ENCODE measurements around the gene PARD3B.

Gene PARD3B

GRCh38 chr2:205133544-205133943 lies 588.3 kb downstream of the PARD3B start:
- no peaks in the 10 kb centered on the region for H3K4me1 ChIP-seq (ENCODE audit: control insufficient read depth, insufficient read depth, low read length)
- H3K4me2 ChIP-seq (ENCODE audit: low read length): no peak overlapping the region
- no peaks in the 10 kb centered on the region for H3K9me3 ChIP-seq (replicated peaks; ENCODE audit: low read length)
- no peaks in the 10 kb centered on the region for H3K36me3 ChIP-seq (ENCODE audit: insufficient read depth, low read length)
- H3K27me3 ChIP-seq (ENCODE audit: control insufficient read depth, insufficient read depth, low read length): no peaks in the 10 kb centered on the region
- no peak overlapping the region for H3K9ac ChIP-seq (ENCODE audit: low read depth, low read length)
- H3K4me3 ChIP-seq (ENCODE audit: low read length): no peak overlapping the region

DNA sequence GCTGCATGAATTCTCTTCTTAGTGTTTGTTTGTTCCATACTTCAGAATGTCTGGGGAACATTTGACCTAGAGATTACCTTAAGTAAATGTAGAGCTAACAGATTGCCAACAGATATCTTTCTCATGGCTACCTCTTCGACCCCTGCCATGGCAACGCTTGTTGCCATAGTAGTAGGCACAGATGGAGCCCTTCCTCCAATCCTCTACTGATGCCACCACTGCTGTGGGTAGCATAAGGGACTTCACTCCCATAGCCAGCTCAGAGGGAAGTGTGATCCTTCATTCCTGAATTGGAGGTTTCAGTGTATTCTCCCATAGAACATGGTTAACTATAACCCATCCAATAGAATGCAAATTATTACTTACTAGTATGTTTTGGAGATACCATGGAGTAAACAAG lies 593.5 kb downstream of the PARD3B start:
- no peak overlapping the region for H3K4me3 ChIP-seq (ENCODE audit: low read length)
- H3K9me3 ChIP-seq (replicated peaks; ENCODE audit: low read length): no peaks in the 10 kb centered on the region
- no peak overlapping the region for H3K4me2 ChIP-seq (ENCODE audit: low read length)
- H3K9ac ChIP-seq (ENCODE audit: low read depth, low read length): no peak overlapping the region
- H3K27me3 ChIP-seq (ENCODE audit: control insufficient read depth, insufficient read depth, low read length): no peaks in the 10 kb centered on the region
- peaks cover 5% of the 10 kb centered on the region for H3K4me1 ChIP-seq (ENCODE audit: control insufficient read depth, insufficient read depth, low read length)
- H3K36me3 ChIP-seq (ENCODE audit: insufficient read depth, low read length): no peaks in the 10 kb centered on the region

GRCh38 chr2:205139822-205140463 lies 594.7 kb downstream of the PARD3B start:
- H3K9ac ChIP-seq (ENCODE audit: low read depth, low read length): no peak overlapping the region
- peaks cover 5% of the 10 kb centered on the region for H3K4me1 ChIP-seq (ENCODE audit: control insufficient read depth, insufficient read depth, low read length)
- H3K9me3 ChIP-seq (replicated peaks; ENCODE audit: low read length): no peaks in the 10 kb centered on the region
- no peak overlapping the region for H3K4me2 ChIP-seq (ENCODE audit: low read length)
- H3K4me3 ChIP-seq (ENCODE audit: low read length): no peak overlapping the region
- H3K27me3 ChIP-seq (ENCODE audit: control insufficient read depth, insufficient read depth, low read length): no peaks in the 10 kb centered on the region
- H3K36me3 ChIP-seq (ENCODE audit: insufficient read depth, low read length): no peaks in the 10 kb centered on the region

DNA sequence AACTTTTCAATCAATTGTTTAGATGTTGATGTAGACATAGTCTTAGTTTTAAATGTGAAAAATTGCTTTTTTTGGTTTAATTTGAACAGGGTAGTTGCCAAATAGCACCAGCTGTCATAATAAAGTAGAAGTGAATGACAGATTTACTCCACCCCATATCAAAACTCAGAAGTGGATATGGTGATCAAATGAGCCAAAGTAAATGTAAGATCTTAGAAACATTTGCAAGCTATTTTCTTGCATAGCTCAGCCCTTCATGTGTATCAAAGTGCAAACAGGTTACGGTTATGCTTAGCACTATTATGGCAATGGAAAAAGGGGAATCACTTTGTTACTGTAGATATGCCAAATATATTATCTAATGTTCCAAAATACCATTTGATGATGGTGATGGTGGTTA lies 596.1 kb downstream of the PARD3B start:
- Histone ChIP-seq H3K4me1 (ENCODE audit: control insufficient read depth, insufficient read depth, low read length) (peaks cover 5% of the 10 kb centered on the region), H3K4me2 (ENCODE audit: low read length) (no peak overlapping the region), H3K4me3 (ENCODE audit: low read length) (no peak overlapping the region), H3K9ac (ENCODE audit: low read depth, low read length) (no peak overlapping the region), H3K36me3 (ENCODE audit: insufficient read depth, low read length) (no peaks in the 10 kb centered on the region), H3K9me3 (replicated peaks; ENCODE audit: low read length) (no peaks in the 10 kb centered on the region), H3K27me3 (ENCODE audit: control insufficient read depth, insufficient read depth, low read length) (no peaks in the 10 kb centered on the region)

GRCh38 chr2:205145888-205146287 lies 600.6 kb downstream of the PARD3B start:
- Histone ChIP-seq H3K4me3 (ENCODE audit: low read length) (no peak overlapping the region), H3K4me1 (ENCODE audit: control insufficient read depth, insufficient read depth, low read length) (peaks cover 5% of the 10 kb centered on the region), H3K9ac (ENCODE audit: low read depth, low read length) (no peak overlapping the region), H3K36me3 (ENCODE audit: insufficient read depth, low read length) (no peaks in the 10 kb centered on the region), H3K27me3 (ENCODE audit: control insufficient read depth, insufficient read depth, low read length) (no peaks in the 10 kb centered on the region), H3K4me2 (ENCODE audit: low read length) (no peak overlapping the region), H3K9me3 (replicated peaks; ENCODE audit: low read length) (no peaks in the 10 kb centered on the region)

DNA sequence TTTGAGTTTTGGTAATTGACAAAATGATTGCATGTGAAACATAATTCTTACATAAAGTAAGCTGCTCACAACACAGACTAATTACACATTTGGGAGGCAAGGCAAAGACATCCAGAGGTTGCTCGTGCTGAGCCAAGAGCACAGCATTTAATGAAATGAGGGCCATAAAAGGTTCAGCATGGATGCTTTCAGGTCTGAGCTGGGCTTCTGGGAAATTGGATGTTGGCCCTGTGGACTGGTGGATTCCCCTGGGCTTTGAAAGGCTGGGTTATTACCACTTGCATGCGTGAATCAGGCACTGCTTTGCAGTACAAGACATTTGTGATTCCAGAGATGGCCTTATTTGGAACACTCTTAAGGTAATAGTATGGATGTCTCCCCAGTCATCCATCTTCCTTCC lies 603.5 kb downstream of the PARD3B start:
- Histone ChIP-seq H3K9ac (ENCODE audit: low read depth, low read length) (no peak overlapping the region), H3K27me3 (ENCODE audit: control insufficient read depth, insufficient read depth, low read length) (no peaks in the 10 kb centered on the region), H3K4me2 (ENCODE audit: low read length) (no peak overlapping the region), H3K4me1 (ENCODE audit: control insufficient read depth, insufficient read depth, low read length) (no peaks in the 10 kb centered on the region), H3K36me3 (ENCODE audit: insufficient read depth, low read length) (no peaks in the 10 kb centered on the region), H3K9me3 (replicated peaks; ENCODE audit: low read length) (no peaks in the 10 kb centered on the region), H3K4me3 (ENCODE audit: low read length) (no peak overlapping the region)

GRCh38 chr2:205156457-205156856 lies 611.2 kb downstream of the PARD3B start:
- Histone ChIP-seq H3K27me3 (ENCODE audit: control insufficient read depth, insufficient read depth, low read length) (no peaks in the 10 kb centered on the region), H3K9me3 (replicated peaks; ENCODE audit: low read length) (no peaks in the 10 kb centered on the region), H3K4me1 (ENCODE audit: control insufficient read depth, insufficient read depth, low read length) (no peaks in the 10 kb centered on the region), H3K4me3 (ENCODE audit: low read length) (no peak overlapping the region), H3K9ac (ENCODE audit: low read depth, low read length) (no peak overlapping the region), H3K4me2 (ENCODE audit: low read length) (no peak overlapping the region), H3K36me3 (ENCODE audit: insufficient read depth, low read length) (no peaks in the 10 kb centered on the region)

GRCh38 chr2:205158404-205158803 lies 613.1 kb downstream of the PARD3B start:
- Histone ChIP-seq H3K4me2 (ENCODE audit: low read length) (no peak overlapping the region), H3K4me3 (ENCODE audit: low read length) (no peak overlapping the region), H3K27me3 (ENCODE audit: control insufficient read depth, insufficient read depth, low read length) (no peaks in the 10 kb centered on the region), H3K36me3 (ENCODE audit: insufficient read depth, low read length) (no peaks in the 10 kb centered on the region), H3K4me1 (ENCODE audit: control insufficient read depth, insufficient read depth, low read length) (no peaks in the 10 kb centered on the region), H3K9me3 (replicated peaks; ENCODE audit: low read length) (no peaks in the 10 kb centered on the region), H3K9ac (ENCODE audit: low read depth, low read length) (no peak overlapping the region)

GRCh38 chr2:205161156-205161839 lies 616.0 kb downstream of the PARD3B start:
- H3K9ac ChIP-seq (ENCODE audit: low read depth, low read length): no peak overlapping the region
- H3K36me3 ChIP-seq (ENCODE audit: insufficient read depth, low read length): no peaks in the 10 kb centered on the region
- no peak overlapping the region for H3K4me3 ChIP-seq (ENCODE audit: low read length)

GRCh38 chr2:205166745-205167144 lies 621.5 kb downstream of the PARD3B start:
- no peak overlapping the region for H3K9ac ChIP-seq (ENCODE audit: low read depth, low read length)
- no peaks in the 10 kb centered on the region for H3K4me1 ChIP-seq (ENCODE audit: control insufficient read depth, insufficient read depth, low read length)
- no peaks in the 10 kb centered on the region for H3K9me3 ChIP-seq (replicated peaks; ENCODE audit: low read length)
- H3K4me3 ChIP-seq (ENCODE audit: low read length): no peak overlapping the region
- no peak overlapping the region for H3K4me2 ChIP-seq (ENCODE audit: low read length)
- no peaks in the 10 kb centered on the region for H3K36me3 ChIP-seq (ENCODE audit: insufficient read depth, low read length)
- H3K27me3 ChIP-seq (ENCODE audit: control insufficient read depth, insufficient read depth, low read length): no peaks in the 10 kb centered on the region

More at GRCh38 chr2:205161156-205161839, 616.0 kb downstream of the PARD3B start:
- no peak overlapping the region for H3K4me2 ChIP-seq (ENCODE audit: low read length)
- no peaks in the 10 kb centered on the region for H3K27me3 ChIP-seq (ENCODE audit: control insufficient read depth, insufficient read depth, low read length)
- H3K4me1 ChIP-seq (ENCODE audit: control insufficient read depth, insufficient read depth, low read length): no peaks in the 10 kb centered on the region
- no peaks in the 10 kb centered on the region for H3K9me3 ChIP-seq (replicated peaks; ENCODE audit: low read length)

DNA sequence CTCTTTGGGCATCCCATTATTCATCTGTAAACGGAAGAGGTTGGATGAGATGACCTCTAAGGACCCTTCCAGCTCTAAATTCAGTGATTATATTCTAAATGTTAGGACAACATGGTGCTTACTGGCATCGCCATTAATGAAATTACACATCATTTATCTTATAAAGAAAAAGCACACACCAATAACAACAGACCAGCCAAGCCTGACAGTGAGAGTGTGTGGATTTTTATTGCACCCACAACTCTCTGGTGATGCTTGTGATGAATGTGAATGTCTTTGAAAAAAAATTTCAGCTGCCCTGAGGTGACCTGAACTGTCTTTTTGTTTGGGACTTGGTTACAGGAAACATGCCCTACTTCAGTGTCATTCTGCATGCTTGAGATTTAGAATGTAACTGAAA lies 623.7 kb downstream of the PARD3B start:
- Histone ChIP-seq H3K4me1 (ENCODE audit: control insufficient read depth, insufficient read depth, low read length) (no peaks in the 10 kb centered on the region), H3K36me3 (ENCODE audit: insufficient read depth, low read length) (no peaks in the 10 kb centered on the region), H3K9me3 (replicated peaks; ENCODE audit: low read length) (no peaks in the 10 kb centered on the region), H3K27me3 (ENCODE audit: control insufficient read depth, insufficient read depth, low read length) (no peaks in the 10 kb centered on the region), H3K4me3 (ENCODE audit: low read length) (no peak overlapping the region), H3K4me2 (ENCODE audit: low read length) (no peak overlapping the region), H3K9ac (ENCODE audit: low read depth, low read length) (no peak overlapping the region)

DNA sequence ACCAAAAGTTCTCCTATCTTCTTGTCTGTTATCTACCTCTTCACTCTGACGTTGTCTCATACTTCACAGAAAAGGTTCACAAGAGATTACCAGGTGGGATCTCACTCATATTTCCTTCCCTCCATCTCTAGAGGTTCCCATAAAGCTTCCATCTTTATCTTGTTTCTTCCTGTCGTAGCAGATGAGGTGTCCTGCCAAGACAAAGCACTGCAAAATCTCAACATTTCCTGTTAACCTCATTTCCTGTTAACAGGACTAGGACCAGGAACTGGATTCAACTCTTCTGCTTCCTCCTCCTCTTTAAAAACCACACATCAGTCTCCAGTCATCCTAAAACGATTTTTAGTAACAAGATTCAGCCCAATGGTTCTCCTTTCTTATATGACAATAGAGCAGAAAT lies 624.2 kb downstream of the PARD3B start:
- H3K27me3 ChIP-seq (ENCODE audit: control insufficient read depth, insufficient read depth, low read length): no peaks in the 10 kb centered on the region
- H3K9ac ChIP-seq (ENCODE audit: low read depth, low read length): no peak overlapping the region
- H3K9me3 ChIP-seq (replicated peaks; ENCODE audit: low read length): no peaks in the 10 kb centered on the region
- H3K36me3 ChIP-seq (ENCODE audit: insufficient read depth, low read length): no peaks in the 10 kb centered on the region
- no peak overlapping the region for H3K4me3 ChIP-seq (ENCODE audit: low read length)
- no peak overlapping the region for H3K4me2 ChIP-seq (ENCODE audit: low read length)
- no peaks in the 10 kb centered on the region for H3K4me1 ChIP-seq (ENCODE audit: control insufficient read depth, insufficient read depth, low read length)

Data from skeletal muscle satellite cell (primary cell).